Loucy (cell line): ENCODE results near the gene LCE2D.

Experiments
- H2AFZ ChIP-seq: fragments of 200-600 bp; sonication (generic); 2 replicates; pipeline ENCODE4 v1.6.0; 2016; ENCODE audit warnings: antibody characterized with exemption, mild to moderate bottlenecking, low read length, moderate library complexity
- H3F3A ChIP-seq: fragments of 200-600 bp; 2 replicates; pipeline ENCODE4 v1.6.0; 2016; ENCODE audit warnings: antibody characterized with exemption, low read depth, mild to moderate bottlenecking
- H3K27me3 ChIP-seq: fragments of 200-600 bp; sonication (generic); 2 replicates; pipeline ENCODE4 v1.6.1; 2014; ENCODE audit warnings: low read length, mild to moderate bottlenecking; ENCODE audit not compliant: insufficient read depth, poor library complexity, severe bottlenecking
- H3K36me3 ChIP-seq: fragments of 200-600 bp; sonication (generic); 2 replicates; pipeline ENCODE4 v1.6.1; 2016; ENCODE audit warnings: low read length; ENCODE audit not compliant: insufficient read depth
- H3K4me1 ChIP-seq: fragments of 200-600 bp; sonication (generic); 2 replicates; pipeline ENCODE4 v1.5.1; 2014; ENCODE audit warnings: low read length, mild to moderate bottlenecking; ENCODE audit not compliant: insufficient read depth, poor library complexity, severe bottlenecking
- H3K4me2 ChIP-seq: fragments of 200-600 bp; sonication (generic); 2 replicates; pipeline ENCODE4 v1.6.0; 2014; ENCODE audit warnings: antibody characterized with exemption, low read length, low read depth, mild to moderate bottlenecking; ENCODE audit not compliant: poor library complexity, severe bottlenecking
- H3K4me3 ChIP-seq: fragments of 200-600 bp; sonication (generic); 2 replicates; pipeline ENCODE4 v1.5.1; 2014; ENCODE audit warnings: low read length, mild to moderate bottlenecking, mixed read lengths; ENCODE audit not compliant: poor library complexity, severe bottlenecking
- H3K79me2 ChIP-seq: fragments of 200-600 bp; sonication (generic); 2 replicates; pipeline ENCODE4 v1.6.1; 2014; ENCODE audit warnings: low read length; ENCODE audit not compliant: insufficient read depth
- H3K9ac ChIP-seq: fragments of 200-600 bp; sonication (generic); 2 replicates; pipeline ENCODE4 v1.6.0; 2014; ENCODE audit warnings: mild to moderate bottlenecking, low read depth, low read length, moderate library complexity; ENCODE audit not compliant: poor library complexity, severe bottlenecking
- H3K9me2 ChIP-seq: fragments of 200-600 bp; sonication (generic); replicated peaks from 2 replicates; pipeline ENCODE4 v1.6.1; 2016; ENCODE audit warnings: low read depth, low read length, mixed read lengths
- H3K9me3 ChIP-seq: fragments of 200-600 bp; sonication (generic); 2 replicates; pipeline ENCODE4 v1.6.1; 2014; ENCODE audit warnings: mild to moderate bottlenecking, antibody characterized with exemption, low read length, low read depth; ENCODE audit not compliant: insufficient read depth
- H4K20me1 ChIP-seq: fragments of 200-600 bp; sonication (generic); 2 replicates; pipeline ENCODE4 v1.6.0; 2014; ENCODE audit warnings: antibody characterized with exemption, low read length, mild to moderate bottlenecking; ENCODE audit not compliant: insufficient read depth, poor library complexity, severe bottlenecking
- CTCF ChIP-seq: fragments of 200-600 bp; sonication (generic); conservative IDR thresholded peaks from 2 replicates; pipeline ENCODE4 v1.5.1; 2014; ENCODE audit warnings: mild to moderate bottlenecking, antibody characterized with exemption, low read length
- EZH2phosphoT487 ChIP-seq: fragments of 200-600 bp; IDR thresholded peaks from 2 replicates; pipeline ENCODE4 v1.6.1; 2018; ENCODE audit warnings: antibody characterized with exemption, mild to moderate bottlenecking, moderate library complexity, borderline replicate concordance

Gene LCE2D

GRCh38 chr1:152622803-152623202, 40.4 kb upstream of the LCE2D start, which contains the start of gene LCE3A:
Gene LCE3A, minus strand, starts transcription at chr1:152623103. Its CDS starts 0 bp downstream, at chr1:152623103.
- H2AFZ ChIP-seq, result no peak within 1 kb of the TSS
- no peaks in the 10 kb centered on the region for H3K79me2 ChIP-seq
- peaks cover 10% of the 10 kb centered on the region; the same call in 1 of the 2 replicates for H3K9me3 ChIP-seq
- no peaks in the 10 kb centered on the region for H3F3A ChIP-seq
- no peak within 1 kb of the TSS for H3K9ac ChIP-seq
- H3K36me3 ChIP-seq, result no peaks in the 10 kb centered on the region
- no peaks in the 10 kb centered on the region for H3K4me1 ChIP-seq
- H4K20me1 ChIP-seq, result no peaks in the 10 kb centered on the region
- H3K4me2 ChIP-seq, result no peak within 1 kb of the TSS
- TF ChIP-seq CTCF (no peak), EZH2phosphoT487 (no peak)
- H3K9me2 ChIP-seq, result no peaks in the 10 kb centered on the region
- H3K27me3 ChIP-seq, result no peaks in the 10 kb centered on the region
- no peak within 1 kb of the TSS for H3K4me3 ChIP-seq

- Histone ChIP-seq H3K4me2 (no peak overlapping the region), H3K4me3 (no peak overlapping the region), H3F3A (no peaks in the 10 kb centered on the region), H3K9ac (no peak overlapping the region), H2AFZ (no peak overlapping the region), H3K27me3 (no peaks in the 10 kb centered on the region), H3K36me3 (no peaks in the 10 kb centered on the region), H3K4me1 (no peaks in the 10 kb centered on the region), H3K9me3 (peaks cover 10% of the 10 kb centered on the region; the same call in 1 of the 2 replicates), H4K20me1 (no peaks in the 10 kb centered on the region), H3K79me2 (no peaks in the 10 kb centered on the region), H3K9me2 (no peaks in the 10 kb centered on the region)
- TF ChIP-seq CTCF (peak; percentile 44; the same call in 1 of the 2 replicates), EZH2phosphoT487 (no peak)
These were observed 39.9 kb upstream of the LCE2D start for GRCh38 chr1:152623203-152623844.

GRCh38 chr1:152626744-152627143, 36.4 kb upstream of the LCE2D start:
- H4K20me1 ChIP-seq, result no peaks in the 10 kb centered on the region
- no peaks in the 10 kb centered on the region for H3K79me2 ChIP-seq
- no peaks in the 10 kb centered on the region for H3F3A ChIP-seq
- H3K9me2 ChIP-seq, result no peaks in the 10 kb centered on the region
- H3K9ac ChIP-seq, result no peak overlapping the region
- no peak overlapping the region for H3K4me2 ChIP-seq
- no peaks in the 10 kb centered on the region for H3K27me3 ChIP-seq
- H3K36me3 ChIP-seq, result no peaks in the 10 kb centered on the region
- H3K4me1 ChIP-seq, result no peaks in the 10 kb centered on the region
- TF ChIP-seq CTCF, result no peak
- no peak for TF ChIP-seq EZH2phosphoT487
- no peaks in the 10 kb centered on the region for H3K9me3 ChIP-seq
- no peak overlapping the region for H2AFZ ChIP-seq
- H3K4me3 ChIP-seq, result no peak overlapping the region
